Peyer's patch (tissue), 4 donors: ENCODE measurements around the gene GPSM3.

Experiments
- POLR2A ChIP-seq, 2 donors: fragments of 450-650 bp; IDR thresholded peaks; one replicate each; pipeline ENCODE4 v1.5.1; 2017; ENCODE audit warnings: antibody characterized with exemption in 2 of 2, mild to moderate bottlenecking in 2 of 2, moderate library complexity in 2 of 2
- TF ChIP-seq, protein P1 (sequence below), 6 experiments: fragments of 450-650 bp in 4 of 6; fragments of 200-600 bp in 2 of 6; sonication (generic) in 1 of 6; IDR thresholded peaks; one replicate each; pipeline ENCODE4 v1.5.1; 2017 to 2019; ENCODE audit warnings: antibody characterized with exemption in 6 of 6, mild to moderate bottlenecking in 3 of 6, moderate library complexity in 1 of 6

DNA sequence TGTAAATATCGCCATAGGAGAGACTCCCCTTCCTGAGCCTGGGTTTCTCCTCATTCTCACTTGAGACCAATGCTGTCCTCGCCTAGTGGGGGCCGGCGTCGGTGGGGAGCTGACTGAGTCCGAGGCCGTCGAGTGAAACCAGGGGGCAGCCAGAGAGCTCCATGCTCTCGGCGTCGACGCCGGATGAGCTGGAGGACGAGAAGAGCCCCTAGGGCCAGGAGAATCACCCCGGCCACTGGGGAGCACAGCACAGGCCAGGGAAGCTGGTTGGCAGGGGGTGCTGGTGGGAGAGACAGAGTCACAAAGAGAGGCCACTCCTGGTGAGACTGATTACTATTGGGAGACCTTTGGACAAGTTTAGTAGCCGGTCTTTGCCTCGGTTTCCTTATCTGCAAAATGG, 6.4 kb upstream of the GPSM3 start:
- TF ChIP-seq POLR2A (IDR thresholded peaks at IDR 0.05): no peak
- TF ChIP-seq, protein P1, sequence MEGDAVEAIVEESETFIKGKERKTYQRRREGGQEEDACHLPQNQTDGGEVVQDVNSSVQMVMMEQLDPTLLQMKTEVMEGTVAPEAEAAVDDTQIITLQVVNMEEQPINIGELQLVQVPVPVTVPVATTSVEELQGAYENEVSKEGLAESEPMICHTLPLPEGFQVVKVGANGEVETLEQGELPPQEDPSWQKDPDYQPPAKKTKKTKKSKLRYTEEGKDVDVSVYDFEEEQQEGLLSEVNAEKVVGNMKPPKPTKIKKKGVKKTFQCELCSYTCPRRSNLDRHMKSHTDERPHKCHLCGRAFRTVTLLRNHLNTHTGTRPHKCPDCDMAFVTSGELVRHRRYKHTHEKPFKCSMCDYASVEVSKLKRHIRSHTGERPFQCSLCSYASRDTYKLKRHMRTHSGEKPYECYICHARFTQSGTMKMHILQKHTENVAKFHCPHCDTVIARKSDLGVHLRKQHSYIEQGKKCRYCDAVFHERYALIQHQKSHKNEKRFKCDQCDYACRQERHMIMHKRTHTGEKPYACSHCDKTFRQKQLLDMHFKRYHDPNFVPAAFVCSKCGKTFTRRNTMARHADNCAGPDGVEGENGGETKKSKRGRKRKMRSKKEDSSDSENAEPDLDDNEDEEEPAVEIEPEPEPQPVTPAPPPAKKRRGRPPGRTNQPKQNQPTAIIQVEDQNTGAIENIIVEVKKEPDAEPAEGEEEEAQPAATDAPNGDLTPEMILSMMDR (IDR thresholded peaks at IDR 0.05): no peak
